HG03103 (cell line): ENCODE data around the gene CCDC88C.

Source experiments
- ATAC-seq: cut with Tn5 transposase; IDR thresholded peaks from one replicate; pipeline ENCODE4 v1.9.1; 2021; ENCODE audit warnings: low read depth; ENCODE audit not compliant: unreplicated experiment

Gene CCDC88C

DNA sequence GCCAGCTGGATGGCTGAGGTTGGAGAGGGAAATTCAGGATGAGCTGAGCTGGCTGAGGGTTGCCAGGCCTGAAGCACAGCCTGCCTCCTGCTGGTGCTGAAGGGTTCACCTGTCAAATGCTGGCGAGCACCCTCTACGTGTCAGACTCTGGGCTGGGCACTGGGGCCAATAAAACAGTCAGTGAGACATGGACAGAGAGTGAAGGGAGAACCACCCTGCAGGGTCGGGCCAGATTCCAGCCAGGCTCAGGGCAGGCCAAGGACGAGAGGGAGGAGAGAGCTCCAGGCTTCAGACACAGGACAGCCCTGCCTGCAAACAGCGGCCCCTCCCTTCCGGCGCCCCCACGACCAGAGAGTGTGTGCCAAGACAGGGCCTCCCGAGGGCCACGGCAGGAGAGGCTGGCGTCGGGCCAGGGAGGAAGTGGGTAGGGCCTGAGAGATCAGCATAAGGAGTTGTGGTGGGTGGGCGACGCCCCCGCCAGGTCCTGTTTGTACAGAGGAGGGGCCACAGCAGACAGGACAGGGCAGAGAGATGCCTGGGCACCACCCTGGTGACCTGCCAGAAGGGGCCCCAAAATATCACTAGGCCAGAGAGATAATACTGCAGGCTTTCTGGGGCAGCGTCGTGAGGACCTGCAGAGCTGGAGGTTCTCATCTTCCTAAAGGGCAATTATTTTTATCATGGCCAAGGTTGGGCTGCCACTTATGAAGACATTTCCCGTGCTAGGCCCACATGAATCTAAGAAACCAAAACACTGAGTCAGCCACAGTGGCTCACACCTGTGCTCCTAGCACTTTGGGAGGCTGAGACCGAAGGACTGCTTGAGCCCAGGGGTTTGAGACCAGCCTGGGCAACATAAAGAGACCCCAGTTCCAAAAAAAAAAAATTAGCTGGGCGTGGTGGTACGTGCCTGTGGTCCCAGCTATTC, 100.0 kb downstream of the CCDC88C start:
- no peak for ATAC-seq

DNA sequence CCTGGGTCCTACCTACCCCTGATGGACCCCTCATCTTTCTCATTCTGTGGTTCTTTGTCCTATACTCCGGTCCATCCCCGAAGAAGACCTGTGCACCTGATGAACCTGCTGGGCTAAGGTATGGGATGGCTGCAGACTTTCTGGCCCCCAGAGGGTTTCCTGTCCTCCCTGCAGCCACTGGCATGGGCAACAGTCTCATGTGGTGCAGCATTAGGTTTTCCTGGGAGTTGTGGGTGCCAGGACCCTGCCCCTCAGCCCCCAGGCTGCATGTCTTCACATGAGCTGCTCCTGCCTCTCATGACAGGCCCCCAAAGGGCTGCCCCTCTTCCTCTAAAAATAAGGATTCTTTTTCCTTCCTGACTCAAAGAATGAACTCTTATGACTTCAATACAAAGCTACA, 100.9 kb downstream of the CCDC88C start:
- no peak for ATAC-seq

DNA sequence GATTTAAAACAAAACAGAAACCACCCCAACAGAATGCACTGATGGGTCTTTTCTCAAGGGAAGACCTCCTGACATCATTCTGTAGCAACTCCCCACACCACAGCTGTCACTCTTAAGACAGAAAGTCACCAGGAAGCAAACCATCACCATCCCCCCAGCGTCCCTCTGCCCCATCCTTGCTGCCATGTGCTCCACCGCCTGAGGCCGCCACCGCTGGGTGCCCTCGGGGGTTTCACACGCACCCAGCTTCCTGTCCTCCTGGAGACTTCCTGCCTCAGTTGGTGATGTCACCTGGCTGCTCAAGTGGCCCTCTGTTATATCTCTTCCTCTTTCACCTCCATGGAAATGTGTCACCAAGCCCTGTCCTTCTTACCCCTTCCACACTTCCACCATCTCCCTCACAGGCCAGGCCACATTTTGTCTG, 101.8 kb downstream of the CCDC88C start:
- peak; percentile 84 for ATAC-seq

DNA sequence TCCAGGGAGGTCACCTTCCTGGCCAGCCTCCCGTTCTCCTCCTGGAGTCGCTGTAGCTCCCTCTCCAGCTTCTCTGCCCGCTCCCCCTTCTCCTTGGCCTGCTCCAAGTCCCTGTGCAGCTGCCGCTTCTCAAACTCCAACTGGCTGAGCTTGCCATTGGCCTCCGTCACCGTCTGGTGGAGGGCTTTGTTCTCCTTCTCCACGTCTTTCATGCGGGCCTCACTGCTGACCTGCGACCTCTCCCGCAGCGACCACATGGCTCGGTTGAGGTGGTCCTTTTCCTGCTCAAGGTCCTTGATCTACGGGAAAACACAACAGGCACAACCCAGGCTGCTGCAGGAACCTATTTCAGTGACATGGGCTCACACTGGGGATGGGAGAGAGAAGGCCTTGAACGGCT, 103.8 kb downstream of the CCDC88C start:
- no peak for ATAC-seq

DNA sequence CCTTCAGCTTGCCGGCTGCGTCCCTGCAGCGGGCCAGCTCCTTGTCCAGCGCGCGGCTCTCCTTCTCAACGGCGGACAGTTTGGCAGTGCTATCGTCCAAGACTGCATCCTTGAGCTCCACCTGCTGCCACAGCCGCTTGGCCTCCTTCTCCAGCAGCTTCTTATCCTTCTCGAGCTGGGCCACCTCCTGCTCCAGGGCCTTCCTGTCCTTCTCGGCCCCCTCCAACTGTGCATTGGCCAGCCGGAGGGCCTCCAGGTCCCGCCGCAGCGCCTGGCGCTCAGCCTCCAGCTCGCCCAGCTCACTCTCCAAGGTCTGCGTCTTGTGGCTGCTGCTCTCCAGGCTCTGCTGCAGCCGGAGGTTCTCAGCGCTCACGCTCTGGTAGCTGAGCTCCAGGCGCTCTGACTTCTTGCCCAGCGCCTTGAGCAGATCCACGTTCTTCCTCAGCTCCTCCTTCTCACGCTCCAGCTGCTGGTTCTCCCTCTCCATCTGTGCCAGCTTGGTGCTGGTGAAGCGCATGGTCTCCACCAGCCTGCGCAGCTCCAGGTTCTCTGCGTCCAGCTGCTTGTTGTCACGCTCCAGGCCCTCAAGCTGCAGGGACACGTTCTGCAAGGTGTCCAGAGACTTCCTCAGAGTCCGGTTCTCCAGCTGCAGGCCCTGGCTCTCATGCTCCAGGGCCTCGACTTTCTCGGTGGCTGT, 104.3 kb downstream of the CCDC88C start:
- no peak for ATAC-seq

DNA sequence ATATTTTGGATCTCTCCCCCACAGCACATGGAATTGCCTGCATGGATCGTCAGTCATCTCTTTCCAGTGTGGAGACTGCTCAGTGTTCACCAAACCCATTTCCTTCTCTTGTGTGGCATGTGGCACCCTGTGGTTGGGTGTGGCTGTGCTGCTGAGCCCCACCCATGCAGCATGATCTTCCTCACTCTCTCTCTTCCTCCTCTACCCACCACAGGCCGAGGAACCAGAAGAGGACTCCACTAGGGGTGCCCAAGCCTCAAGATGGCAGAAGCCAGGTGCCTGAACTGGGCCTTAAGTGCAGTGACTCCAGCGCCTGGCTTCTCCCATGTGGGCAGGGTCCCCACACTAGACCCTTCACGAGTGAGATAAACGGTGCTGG, 106.3 kb downstream of the CCDC88C start:
- ATAC-seq = no peak

DNA sequence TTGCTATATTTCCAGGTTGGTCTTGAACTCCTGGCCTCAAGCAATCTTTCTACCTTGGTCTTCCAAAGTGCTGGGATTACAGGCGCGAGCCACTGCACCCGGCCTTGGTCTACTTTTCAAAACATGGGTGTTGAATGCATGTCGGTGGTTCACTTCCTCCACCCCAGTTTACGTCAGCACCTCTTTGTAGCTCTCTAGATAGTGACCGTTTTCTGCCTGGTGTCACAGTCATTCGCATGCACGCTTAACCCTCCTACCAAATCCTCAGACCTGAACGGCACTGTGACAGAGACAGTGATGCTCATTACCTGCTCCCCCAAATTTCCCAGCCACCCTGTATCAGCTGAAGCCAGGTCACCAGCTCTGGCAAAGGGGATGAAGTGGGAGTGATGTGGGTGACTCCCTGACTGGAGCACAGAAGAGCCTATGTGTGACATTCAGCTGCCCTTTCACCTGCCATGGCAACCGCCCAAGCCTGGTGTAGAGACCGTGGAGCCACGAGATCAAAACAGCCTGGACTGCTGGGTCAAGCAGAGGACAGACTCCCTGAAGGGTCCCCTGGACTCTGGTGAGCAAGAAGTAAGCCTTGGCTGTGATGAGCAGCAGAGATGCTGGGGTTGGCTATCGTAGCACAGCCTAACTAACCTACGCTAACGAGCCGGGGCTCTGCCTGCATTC, 106.9 kb downstream of the CCDC88C start:
- no peak for ATAC-seq

DNA sequence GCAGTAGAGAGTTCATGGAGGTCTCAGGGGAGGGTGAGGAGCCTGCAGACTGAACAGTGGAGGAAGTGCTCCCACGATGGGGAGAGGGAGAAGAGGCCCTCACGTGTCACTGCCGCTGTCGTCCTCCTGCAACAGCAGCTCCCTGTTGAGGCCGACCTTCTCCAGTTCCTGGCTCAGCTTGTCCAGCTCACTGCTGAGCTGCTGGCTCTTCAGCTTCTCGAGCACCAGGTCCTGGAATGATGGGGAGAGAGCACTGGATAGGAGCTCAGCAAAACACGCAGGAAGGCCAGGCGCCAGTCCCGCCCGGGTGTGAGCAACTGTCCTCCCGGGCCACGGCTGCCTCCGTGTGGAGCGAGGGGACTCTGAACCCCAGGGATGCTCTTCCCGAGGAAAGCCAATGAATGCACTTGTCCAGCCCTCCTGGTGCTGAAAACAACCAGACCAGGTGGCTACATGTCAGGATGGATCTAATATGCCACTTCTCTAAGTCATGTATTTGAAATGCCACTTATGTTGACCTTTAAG, 107.8 kb downstream of the CCDC88C start:
- ATAC-seq = no peak

DNA sequence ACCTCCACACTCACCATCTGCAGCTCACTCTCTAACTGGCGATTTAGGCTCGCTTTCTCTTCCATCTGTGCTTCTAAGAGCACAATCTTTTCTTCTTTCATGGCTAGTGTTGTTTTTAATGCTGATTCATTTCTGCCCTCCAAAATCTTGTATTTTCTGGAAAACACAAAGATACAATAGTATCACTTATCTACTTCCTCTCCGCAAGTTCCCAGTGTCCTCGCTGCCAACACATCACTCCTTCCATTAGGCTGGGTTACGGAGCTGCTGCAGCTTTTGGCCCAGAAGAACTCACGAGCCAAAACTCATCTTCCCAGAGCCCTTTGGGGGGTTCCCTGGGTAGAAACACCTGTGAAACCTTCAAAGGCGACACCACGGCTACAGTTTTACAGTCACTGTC, 109.3 kb downstream of the CCDC88C start:
- no peak for ATAC-seq

DNA sequence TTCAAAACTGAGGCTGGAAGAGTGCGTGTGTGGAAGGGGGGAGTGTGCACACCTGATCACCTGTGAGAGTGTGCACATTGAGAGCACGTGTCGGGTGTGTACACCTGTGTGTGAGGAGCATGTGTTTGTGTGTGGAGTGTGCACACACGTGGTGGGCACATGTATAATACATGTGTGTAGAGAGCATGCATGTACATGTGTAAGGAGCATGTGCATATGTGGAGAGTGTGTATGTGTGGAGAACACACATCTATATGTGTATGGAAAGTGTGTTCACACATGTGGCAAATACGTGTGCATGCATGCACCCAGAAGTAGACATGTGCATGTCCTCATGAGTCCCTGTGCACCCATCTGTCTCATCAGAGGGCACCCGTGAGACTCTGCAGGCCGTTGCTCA, 110.0 kb downstream of the CCDC88C start:
- ATAC-seq = no peak

DNA sequence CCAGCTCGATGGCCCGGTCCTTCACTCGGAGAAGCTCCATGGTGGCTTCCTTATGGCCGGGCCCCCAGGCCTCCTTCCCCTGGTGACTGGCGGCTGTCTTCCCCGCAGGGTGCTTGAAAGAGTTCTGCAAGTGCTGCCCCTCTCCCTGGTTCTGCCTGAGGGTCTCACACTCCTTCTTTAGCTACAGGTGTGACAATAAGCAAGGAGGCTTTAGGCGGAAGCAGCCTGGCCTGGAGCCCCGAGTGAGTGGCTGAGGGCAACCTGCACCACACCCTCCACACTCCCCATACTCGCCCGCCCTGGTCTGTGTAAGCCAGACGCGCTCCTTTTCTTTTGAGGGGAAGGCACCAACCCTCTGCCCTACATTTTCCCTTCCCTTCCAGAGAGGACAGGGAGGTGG, 110.6 kb downstream of the CCDC88C start:
- no peak for ATAC-seq

DNA sequence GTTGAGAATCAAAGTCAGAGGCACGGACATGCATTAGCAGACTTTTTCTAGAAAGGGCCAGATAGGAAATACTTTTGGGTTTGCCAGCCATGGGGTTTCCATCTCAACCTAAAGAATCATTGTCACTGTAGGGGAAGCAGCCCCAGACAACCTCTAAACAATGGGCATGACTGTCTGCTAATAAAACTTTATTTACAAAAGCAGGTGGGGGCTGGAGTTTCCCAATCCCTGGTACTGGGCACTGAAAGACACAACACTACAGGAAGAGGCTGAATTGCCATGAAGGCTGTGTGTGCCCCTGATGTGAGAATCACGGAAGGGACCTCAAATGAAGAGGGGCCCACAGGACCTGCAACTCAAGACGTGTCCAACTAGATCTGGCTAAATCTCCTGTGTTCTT, 111.1 kb downstream of the CCDC88C start:
- ATAC-seq = no peak

DNA sequence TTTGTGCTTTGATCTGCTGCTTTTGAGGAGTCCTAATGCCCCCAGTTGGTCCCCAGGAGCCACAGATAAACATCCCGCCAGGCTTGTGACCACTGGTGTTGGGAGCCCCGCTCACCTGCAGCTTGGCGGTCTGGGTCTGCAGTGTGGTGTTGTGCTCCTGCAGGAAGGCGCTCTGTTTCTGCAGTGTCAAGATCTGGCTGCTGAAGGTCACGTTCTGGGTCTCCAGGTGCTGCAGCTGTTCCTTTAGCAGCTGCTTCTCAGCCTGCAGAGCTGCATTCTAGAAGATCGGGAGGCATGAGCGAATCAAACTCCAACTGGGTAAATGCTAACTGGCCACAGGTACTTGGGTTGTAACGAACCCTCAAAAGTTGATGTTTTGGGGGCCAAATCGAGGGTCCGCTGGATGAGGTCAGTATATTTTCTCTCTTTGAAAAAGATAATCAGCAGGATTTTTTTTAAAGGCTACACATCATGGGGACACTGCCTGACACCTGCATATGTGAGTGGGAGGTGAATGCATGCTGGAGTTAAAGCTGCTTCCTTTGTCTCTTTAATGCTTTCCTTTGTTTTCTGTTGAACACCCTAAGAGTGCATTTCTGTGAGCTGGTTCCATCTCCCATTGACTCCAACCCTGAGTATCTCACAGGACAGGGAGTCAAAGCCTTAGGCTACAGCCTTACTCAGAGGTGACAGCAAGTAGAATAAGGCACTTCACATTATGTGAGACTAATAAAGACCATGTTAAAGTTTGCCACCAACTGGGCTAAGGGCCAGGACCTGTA, 111.8 kb downstream of the CCDC88C start:
- no peak for ATAC-seq

DNA sequence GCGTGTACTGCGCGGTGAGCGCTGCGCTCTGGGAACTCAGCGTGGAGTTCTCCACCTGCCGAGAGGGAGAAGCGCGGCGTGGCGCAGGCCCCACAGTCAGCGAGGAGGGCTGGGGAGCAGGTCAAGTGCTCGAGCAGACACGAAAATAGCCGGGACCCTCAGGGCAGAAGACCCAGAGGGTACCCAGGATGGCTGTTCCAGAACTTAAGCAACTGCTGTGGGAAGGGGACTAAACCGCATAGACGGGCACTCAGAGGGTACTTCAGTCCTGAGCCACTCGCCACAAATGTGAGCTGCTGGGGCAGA, 113.7 kb downstream of the CCDC88C start:
- no peak for ATAC-seq

DNA sequence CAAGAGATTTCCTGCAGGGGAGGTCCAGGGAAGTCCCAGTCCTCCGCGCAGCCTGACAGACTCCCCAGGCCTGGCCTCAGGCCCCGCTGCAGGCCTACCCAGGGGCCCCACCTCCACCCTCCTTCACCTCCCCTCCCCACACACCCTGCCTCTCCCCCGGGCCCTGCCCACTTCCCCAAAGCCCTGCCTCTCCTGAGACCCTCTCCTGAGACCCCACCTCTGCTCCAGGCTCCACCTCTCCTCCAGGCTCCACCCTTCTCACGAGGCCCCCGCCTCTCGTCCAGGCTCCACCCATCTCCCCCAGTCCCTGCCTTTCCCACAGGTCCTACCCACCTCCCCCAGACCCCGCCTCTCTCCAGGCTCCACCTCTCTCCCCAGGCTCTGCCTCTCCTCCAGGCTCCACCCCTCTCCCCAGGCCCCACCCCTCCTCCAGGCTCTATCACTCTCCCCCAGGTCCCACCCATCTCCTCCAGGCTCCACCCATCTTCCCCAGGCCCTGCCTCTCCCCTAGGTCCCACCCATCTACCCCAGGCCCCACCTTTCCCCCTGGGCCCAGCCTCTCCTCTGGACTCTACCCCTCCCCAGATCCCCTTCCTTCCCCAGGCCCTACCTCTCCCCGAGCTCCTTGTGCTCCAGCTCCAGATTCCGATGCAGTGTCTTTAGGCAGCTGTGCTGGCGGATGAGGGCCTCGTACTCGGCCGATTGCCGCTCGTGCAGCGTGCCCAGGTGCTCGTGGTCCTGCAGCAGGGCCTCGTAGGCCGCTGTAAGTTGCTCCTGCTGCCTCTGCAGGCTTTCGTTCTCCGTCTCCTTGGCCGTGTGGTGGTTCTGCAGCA, 114.3 kb downstream of the CCDC88C start:
- peak; percentile 64 for ATAC-seq

DNA sequence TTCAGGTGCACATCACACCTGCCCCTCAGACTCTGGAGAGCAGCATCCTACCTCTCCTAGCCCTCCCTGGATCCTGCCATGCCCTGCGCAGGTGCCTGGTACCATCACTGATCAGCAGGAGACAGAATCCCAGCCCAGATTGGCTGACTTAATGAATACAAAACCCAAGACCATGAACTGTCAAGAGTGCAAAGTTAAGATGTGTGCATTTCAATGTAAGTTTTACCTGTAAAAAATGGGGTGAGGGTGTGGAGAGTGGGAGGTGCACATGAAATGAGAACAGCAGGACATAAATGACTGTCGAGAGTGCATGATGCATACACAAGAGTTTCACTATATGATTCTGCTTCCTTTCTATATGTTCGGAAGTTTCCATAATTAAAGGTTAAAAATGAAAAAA, 115.2 kb downstream of the CCDC88C start:
- no peak for ATAC-seq

DNA sequence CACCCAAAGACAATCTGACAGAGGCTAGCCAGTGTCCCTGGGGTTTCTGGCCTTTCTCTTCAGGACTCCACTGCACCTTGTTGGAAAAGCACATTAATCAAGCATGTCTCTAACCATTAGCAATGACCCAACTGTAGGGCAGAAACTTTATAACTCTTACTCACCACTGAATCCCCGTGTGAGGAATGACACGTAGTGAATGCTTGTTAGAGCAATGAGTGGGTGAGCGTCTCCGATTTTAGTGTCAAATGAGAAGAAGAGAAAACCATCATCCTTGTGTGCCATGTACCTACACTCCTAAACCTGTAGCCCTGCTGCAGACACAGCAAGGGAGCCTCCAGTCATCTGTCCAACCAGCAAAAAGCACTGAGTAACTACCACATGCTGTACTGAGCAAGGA, 116.7 kb downstream of the CCDC88C start:
- ATAC-seq = no peak

DNA sequence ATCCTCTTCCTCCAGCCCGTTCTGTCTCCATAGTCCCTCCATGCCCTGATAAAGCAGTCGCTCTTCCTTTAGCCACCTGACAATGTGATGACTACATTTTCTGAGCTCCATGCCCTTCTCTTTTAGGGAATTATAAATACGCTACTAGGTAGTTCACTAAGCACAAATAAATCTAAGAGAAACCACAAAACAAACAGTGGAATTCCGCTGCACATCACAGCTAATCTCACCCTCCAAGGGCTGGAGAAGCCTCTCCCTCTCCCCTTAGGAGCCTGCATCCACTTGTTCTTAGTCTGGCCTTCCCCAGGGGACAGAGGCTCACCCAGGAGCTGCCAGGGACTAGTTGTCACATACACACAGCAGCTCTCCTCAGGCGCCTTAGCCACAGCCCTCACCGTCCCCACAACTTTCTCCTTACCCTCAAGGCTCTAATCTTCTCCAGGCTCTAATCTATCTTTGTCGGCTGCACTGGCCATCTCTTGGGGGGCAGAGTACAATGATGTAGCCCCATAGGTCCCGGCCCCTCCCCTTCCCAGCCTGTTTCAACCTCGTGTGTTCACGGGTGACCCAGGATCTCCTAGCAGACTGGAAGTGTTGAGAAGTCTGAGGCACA, 117.2 kb downstream of the CCDC88C start:
- ATAC-seq = no peak
